GM03348 (cell line): Measurements from ENCODE around the gene IRGC.
"Not testable (repeated sequence)": the region's sequence is repeated elsewhere in the genome, so short reads cannot be mapped to it uniquely, and the experiment has no call there.

Experiments used
- DNase-seq: peaks from one replicate; pipeline ENCODE4 v3.0.0; 2012; ENCODE audit warnings: low spot score

Gene IRGC, protein sequence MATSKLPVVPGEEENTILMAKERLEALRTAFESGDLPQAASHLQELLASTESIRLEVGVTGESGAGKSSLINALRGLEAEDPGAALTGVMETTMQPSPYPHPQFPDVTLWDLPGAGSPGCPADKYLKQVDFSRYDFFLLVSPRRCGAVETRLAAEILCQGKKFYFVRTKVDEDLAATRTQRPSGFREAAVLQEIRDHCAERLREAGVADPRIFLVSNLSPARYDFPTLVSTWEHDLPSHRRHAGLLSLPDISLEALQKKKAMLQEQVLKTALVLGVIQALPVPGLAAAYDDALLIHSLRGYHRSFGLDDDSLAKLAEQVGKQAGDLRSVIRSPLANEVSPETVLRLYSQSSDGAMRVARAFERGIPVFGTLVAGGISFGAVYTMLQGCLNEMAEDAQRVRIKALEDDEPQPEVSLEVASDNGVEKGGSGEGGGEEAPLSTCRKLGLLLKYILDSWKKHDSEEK

DNA sequence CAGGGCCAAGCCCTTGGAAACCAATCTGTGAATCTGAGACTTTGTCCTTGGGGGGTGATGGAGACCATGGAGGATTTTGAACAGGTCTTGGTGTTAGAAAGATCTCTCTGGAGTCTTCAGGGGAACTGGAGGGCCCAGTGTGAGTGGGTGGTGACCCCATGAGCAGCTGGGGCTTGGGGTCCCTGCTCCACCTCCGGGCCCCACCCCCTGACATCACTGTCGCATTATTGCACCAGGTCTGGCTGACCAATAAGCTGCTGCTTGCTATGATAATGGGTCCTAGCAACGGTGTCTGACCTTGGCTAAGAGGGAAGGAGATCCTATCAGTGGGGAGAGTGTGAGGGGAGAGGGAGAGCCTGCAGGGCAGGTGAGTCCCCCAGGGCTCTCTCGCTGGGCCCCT, at the start of gene IRGC:
Gene IRGC, plus strand, starts transcription at position 301 of the 400 bp plus-strand sequence. CDS start 2,483 bp downstream, outside the sequence.
- DNase-seq = no peak

GRCh38 chr19:43667126-43667875, 48.6 kb upstream of the IRGC start:
- DNase-seq = no peak

- no peak for DNase-seq
These were observed 47.9 kb upstream of the IRGC start for GRCh38 chr19:43667876-43668405.

DNA sequence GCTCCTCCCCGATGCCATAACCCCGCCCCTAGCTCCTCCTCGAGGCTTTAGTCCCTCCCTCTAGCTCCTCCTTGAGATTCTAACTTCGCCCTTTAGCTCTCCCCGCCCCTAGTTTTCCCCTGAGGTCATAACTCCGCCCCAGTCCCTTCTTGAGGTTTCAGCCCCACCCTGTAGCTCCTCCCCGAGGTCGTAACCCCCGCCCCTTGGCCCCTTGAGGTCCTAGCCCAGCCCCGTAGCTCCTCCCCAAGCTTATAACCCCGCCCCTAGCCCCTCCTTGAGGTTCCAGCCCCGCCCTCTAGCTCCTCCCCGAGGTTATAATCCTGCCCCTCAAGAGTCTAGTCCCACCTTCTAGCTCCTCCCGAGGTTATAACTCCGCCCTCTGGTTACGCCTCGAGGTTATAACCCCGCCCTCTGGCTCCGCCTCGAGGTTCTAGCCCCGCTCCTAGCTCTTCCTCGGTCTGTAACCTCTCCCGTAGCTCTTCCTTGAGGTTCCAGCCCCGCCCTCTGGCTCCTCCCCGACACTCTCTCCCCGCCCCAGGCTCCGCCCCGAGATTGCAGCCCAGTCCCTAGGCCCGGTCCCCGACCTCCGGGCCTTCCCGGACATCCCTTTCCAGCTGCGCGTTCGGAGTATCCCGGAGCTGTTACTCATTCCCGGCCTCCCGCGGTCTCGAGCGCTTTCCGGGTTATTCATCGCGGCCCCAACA, 47.3 kb upstream of the IRGC start:
- DNase-seq = peak; percentile 99

- DNase-seq = no peak
These were observed 43.7 kb upstream of the IRGC start for GRCh38 chr19:43672061-43672679.

GRCh38 chr19:43673637-43674036, 42.2 kb upstream of the IRGC start:
- DNase-seq = no peak

DNA sequence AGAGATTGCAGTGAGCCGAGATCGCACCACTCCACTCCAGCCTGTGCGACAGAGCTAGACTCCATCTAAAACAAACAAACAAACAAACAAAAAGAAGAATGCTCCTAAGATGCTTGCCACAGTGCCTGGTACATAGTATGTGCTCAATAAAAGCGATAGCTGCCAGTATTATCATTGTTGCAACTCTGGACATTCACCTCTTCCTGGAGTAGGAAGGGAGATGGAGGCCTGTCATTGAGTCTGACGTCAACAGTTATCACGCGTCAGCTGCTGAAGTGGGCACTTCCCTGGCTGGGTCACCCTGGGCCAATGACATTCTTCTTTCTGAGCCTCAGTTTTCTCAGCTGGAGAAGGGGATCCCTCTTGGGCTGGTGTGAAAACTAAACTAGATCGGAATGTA, 41.7 kb upstream of the IRGC start:
- DNase-seq = no peak

DNA sequence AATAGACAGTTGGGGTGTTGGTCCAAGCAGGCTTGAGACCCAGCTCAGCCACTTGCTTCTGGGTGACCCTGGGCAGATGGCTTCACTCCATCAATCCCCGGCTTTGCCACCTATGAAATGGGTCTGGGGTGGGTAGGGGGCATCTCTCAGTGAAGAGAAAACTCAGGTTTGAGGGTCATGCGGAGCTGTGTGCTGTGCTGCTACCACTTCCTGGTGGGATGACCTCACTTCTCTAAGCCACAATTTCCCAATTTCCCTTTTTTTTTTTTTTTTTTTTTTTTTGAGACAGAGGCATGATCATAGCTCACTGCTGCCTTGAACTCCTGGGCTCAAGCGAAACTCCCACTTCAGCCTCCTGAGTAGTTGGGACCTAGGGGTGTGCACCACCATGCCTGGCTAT, 41.3 kb upstream of the IRGC start:
- peak; percentile 47 for DNase-seq

DNA sequence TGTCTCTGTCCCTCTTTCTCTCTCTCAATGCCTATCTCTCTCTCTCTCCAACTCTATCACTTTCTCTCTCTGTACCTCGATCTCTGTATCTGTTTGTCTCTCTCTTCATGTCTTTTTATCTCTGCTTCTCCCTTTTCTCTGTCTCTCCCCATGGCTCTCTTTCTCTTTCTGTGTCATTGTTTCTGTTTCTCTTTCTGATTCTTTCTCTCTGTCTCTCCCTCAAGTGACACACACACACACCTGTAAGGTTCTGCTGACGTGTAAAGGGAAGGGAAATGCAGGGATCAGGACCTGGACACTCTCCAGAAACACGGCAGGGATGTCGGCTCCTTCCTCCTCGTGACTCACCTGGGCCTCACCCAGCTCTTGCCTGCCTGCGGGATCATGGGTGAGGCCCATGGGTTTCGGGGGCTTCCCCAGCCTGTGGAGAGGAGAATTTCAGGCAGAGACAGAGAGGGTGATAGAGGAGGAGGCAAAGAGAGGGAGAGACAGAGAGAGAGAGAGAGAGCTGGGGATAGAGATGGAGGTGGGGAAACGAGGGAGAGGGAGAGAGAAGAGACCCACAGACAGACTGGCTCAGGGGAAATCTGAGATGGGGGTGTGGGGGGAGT, 40.5 kb upstream of the IRGC start:
- DNase-seq = peak; percentile 27

DNA sequence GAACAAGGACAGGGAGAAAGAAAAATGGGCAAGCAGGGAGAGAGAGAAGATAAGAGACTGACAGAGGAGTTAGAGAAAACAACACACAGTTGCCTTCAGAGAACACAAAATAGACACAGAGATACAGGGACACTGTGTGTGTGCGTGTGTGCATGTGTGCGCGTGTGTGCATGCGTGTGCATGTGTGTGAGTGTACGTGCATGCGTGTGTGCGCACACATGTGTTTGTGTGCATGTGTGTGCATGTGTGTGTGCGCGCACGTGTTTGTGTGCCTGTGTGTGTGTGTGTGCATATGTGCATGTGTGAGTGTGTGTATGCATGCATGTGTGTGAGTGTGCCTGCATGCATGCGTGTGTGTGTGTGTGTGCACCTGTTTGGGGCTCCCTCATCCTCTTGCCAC, 40.0 kb upstream of the IRGC start:
- DNase-seq = no peak

GRCh38 chr19:43678512-43679261, 37.2 kb upstream of the IRGC start:
- no peak for DNase-seq

DNA sequence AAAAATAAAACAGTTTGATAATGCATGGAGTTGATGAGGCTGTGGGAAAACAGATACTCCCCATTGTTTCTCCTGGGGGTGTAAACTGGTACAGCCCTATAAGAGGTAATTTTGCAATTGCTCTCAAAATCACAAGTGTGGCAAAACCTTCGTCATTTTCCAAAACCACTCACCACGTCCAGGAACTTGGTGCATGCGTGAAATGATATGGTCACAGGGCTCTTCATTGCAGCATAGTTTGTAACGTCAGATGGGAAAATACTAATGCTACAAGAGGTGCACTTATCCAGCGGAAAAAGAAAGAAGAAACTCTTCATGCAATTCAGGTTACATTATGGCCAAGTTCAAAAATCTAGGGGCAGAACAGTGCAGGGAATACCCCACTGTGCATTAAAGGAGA, 34.1 kb upstream of the IRGC start:
- DNase-seq = no peak

- DNase-seq = not testable (repeated sequence)
These were observed 33.6 kb upstream of the IRGC start for GRCh38 chr19:43682269-43682668.

DNA sequence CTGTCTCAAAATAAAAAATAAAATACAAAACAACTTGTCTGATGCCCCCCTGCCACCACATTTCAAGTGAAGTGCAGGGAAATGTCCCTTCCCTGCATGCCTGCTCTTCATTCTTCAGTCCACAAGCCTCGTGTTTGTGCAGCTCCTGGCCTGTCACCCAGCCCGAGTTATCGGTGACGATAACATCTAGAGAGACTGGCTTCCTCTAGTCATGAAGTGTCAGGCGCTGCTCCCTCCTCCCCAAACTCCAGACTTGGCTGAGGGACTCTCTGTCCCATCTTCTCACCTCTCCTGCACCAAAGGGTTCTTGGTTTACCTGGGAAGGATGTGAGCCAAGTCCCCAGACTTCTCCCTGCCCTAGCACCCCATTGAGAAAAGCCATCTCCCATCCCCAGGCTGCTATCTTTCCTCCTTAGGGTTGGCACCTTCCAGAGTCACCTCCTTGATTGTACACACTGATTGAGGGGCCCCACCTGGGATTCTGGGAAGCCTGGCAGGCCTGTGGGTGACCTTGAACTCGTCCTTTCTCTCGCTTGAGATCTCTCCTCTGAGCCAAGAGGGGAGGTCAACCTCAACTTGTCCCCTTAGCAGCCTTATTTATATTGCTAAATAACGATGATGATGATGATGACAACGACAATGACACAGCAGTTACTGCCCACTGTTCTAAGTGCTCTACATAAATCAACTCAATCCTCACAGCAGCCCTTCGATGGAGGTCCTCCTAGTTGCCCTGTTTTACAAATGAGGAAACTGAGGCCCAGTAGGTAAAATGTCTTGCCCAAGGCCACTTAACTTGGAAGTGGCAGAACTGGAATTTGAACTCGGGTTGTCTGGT, 32.8 kb upstream of the IRGC start:
- no peak for DNase-seq

DNA sequence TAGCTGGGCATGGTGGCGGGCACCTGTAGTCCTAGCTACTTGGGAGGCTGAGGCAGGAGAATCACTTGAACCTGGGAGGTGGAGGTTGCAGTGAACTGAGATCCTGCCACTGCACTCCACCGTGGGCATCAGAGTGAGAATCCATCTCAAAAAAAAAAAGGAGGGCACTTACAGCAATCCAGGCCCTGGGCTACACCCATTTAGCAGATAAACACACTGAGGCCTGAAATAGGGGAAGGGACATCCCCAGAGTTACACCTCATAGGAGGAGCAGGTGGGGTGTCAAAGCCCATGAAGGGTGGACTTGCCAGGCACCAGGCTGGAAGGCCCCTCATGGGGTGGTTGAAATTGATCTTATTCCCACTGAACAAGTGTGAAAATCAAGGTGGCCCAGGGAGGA, 32.0 kb upstream of the IRGC start:
- DNase-seq = no peak

- no peak for DNase-seq
These were observed 31.6 kb upstream of the IRGC start for GRCh38 chr19:43684326-43684725.

- no peak for DNase-seq
These were observed 28.2 kb upstream of the IRGC start for GRCh38 chr19:43687660-43687997.

GRCh38 chr19:43688059-43688701, 27.7 kb upstream of the IRGC start:
- no peak for DNase-seq

DNA sequence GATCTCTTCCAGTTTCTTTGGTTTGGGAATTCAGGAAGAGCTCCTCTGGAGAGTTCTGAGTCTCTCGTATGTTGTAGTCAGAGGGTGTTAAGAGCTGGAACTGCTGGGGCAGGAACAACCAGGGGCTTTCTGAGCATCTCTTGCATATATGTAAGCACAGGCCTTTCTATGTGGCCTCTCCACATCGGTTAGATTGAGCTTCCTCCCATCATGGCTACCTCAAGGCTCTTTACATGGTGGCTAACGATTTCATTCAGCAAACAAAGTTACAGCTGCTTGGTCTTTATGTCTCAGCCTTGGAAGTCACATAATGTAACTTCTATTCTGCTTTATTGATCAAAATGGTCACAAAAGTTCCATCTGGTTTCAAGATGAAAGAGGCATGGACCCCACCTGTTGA, 25.4 kb upstream of the IRGC start:
- no peak for DNase-seq
